BJ (cell line): ENCODE data around the gene CACNA1G. TPM values are rescaled to one million over a fixed set of nuclear protein-coding genes. Genes with fewer than 3 reads are reported as not detected.

Source experiments
- CTCF ChIA-PET: fragments of 350-600 bp; formaldehyde crosslinking; extraction: SDS; loops from one replicate; lab custom pipeline; 2021; ENCODE audit warnings: antibody characterized with exemption, inconsistent platforms; lab: Yijun Ruan, JAX
- POLR2A ChIA-PET: fragments of 300-600 bp; sonication (Branson Sonifier 250); formaldehyde crosslinking; extraction: SDS; loops from one replicate; lab custom pipeline; 2021; ENCODE audit warnings: antibody characterized with exemption; lab: Charles Lee
- DNase-seq: peaks from one replicate; pipeline ENCODE4 v3.0.0-alpha.2; 2011; ENCODE audit warnings: low read depth
- H3K27me3 ChIP-seq: 2 replicates; pipeline ENCODE4 v1.6.0; 2011; ENCODE audit warnings: low read length; ENCODE audit not compliant: control insufficient read depth, insufficient read depth
- H3K36me3 ChIP-seq: 2 replicates; pipeline ENCODE4 v1.5.1; 2011; ENCODE audit warnings: low read length; ENCODE audit not compliant: control insufficient read depth, insufficient read depth
- H3K4me3 ChIP-seq: 2 replicates; pipeline ENCODE4 v1.5.1; 2011; ENCODE audit warnings: low read depth, mild to moderate bottlenecking, control low read depth, low read length
- polyA plus RNA-seq: library from polyadenylated mRNA; depleted of rRNA; stranded (reverse); fragments of >200 nt; gene quantifications from 2 replicates; pipeline ENCODE4 v1.2.3, GENCODE V29; 2011
- TF ChIP-seq, protein P1 (sequence below): IDR thresholded peaks from 2 replicates; pipeline ENCODE4 v1.5.1; 2011; ENCODE audit warnings: low read depth, mild to moderate bottlenecking, control low read depth, inconsistent platforms, low read length, moderate library complexity; ENCODE audit not compliant: insufficient read depth

The CACNA1G gene
- polyA plus RNA-seq, 1 experiment = 0.02 TPM

DNA sequence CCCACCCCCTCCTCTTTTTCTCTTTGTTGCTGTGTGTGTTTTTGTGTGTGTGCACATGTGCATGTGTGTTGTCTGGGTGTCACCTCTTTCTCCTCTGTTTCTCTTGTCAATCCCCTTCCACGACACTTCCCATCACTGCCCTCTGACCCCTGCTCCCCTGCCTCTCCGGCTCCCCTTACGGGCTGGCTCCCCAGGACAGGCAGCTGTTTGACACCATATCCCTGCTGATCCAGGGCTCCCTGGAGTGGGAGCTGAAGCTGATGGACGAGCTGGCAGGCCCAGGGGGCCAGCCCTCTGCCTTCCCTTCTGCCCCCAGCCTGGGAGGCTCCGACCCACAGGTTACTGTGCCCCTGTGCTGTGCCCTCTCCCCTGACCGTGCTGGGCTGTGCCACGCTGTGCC, 59.0 kb downstream of the CACNA1G start:
- TF ChIP-seq, protein P1, sequence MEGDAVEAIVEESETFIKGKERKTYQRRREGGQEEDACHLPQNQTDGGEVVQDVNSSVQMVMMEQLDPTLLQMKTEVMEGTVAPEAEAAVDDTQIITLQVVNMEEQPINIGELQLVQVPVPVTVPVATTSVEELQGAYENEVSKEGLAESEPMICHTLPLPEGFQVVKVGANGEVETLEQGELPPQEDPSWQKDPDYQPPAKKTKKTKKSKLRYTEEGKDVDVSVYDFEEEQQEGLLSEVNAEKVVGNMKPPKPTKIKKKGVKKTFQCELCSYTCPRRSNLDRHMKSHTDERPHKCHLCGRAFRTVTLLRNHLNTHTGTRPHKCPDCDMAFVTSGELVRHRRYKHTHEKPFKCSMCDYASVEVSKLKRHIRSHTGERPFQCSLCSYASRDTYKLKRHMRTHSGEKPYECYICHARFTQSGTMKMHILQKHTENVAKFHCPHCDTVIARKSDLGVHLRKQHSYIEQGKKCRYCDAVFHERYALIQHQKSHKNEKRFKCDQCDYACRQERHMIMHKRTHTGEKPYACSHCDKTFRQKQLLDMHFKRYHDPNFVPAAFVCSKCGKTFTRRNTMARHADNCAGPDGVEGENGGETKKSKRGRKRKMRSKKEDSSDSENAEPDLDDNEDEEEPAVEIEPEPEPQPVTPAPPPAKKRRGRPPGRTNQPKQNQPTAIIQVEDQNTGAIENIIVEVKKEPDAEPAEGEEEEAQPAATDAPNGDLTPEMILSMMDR = no peak
- CTCF ChIA-PET = interaction anchor here (0.8 to 4.4 kb wide), 3 partner anchors 9 to 72 kb away, joined by 3 to 34 read pairs (median 3); no protein-coding TSS in a partner anchor
- POLR2A ChIA-PET = no interaction called here
- H3K36me3 ChIP-seq = no peaks in the 10 kb centered on the region
- no peak overlapping the region for H3K4me3 ChIP-seq
- no peak for DNase-seq
- H3K27me3 ChIP-seq = 0 out of 2 replicates have a peak, but pooled peaks cover 2% of the 10 kb centered on the region

DNA sequence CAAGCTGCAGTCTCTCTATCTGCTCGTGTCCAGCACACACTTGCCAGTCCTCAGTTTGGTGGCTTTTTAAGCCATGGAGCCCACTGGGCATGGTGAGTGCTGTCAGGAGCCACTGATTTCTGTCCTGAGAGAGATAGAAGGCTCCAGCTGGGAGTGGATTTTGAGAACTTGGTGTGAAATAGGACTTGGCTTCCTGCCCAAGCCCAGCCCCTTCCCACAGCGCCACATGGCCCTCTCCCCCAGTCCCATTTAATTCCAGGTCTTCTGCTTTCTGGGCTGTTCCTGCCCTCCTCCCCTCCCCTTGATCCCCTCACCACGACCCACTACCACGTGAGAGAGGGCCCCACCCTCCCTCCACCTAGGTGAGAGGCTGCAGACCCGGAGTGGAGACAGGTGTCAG, 59.7 kb downstream of the CACNA1G start:
- TF ChIP-seq, protein P1 = no peak
- H3K36me3 ChIP-seq = no peaks in the 10 kb centered on the region
- 0 out of 2 replicates have a peak, but pooled peaks cover 2% of the 10 kb centered on the region for H3K27me3 ChIP-seq
- ChIA-PET CTCF (interaction anchor here (0.8 to 4.4 kb wide), 2 partner anchors 10 kb away, joined by 3 to 34 read pairs; no protein-coding TSS in a partner anchor), POLR2A (no interaction called here)
- no peak for DNase-seq
- H3K4me3 ChIP-seq = no peak overlapping the region

DNA sequence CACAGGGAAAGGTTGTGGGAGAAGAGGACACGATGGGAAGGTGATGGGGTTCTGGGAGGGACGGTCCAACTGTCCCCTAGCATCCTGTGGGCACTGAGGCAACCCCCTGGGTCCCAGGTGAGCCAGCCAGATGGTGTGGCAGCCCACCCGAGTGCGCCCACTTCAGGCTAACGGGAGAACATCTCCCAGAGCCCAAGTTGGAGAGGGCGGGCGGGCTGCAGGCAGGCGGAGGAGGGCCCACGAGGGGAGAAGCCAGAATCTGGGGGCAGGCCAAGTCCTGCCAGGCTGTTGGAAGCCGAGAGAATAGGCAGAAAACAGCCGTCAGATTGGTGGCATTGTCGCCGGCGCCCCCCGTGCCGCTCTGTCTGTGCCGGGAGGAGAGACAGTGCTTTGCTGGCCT, 60.3 kb downstream of the CACNA1G start:
- no peaks in the 10 kb centered on the region for H3K36me3 ChIP-seq
- POLR2A ChIA-PET = no interaction called here
- 0 out of 2 replicates have a peak, but pooled peaks cover under 1% of the 10 kb centered on the region for H3K27me3 ChIP-seq
- CTCF ChIA-PET = no interaction called here
- TF ChIP-seq, protein P1 = no peak
- DNase-seq = no peak
- H3K4me3 ChIP-seq = no peak overlapping the region

DNA sequence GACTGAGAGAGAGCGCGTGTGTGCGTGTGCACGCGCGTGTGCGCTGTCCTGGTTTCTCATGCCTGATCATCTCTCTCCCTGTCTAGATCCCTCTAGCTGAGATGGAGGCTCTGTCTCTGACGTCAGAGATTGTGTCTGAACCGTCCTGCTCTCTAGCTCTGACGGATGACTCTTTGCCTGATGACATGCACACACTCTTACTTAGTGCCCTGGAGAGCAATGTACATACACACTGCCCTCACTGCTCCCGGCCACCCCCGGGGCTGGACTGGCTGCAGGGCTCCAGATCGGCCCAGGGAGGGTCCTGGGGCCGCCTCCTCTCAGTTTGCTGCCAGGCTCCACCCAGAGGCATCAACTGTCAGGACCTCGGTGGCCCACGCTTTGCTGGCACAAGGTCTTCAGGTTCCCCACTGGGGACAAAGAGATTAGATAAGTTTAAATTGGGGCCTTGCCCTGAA, 61.1 kb downstream of the CACNA1G start:
- TF ChIP-seq, protein P1 = no peak
- H3K27me3 ChIP-seq = no peaks in the 10 kb centered on the region
- H3K4me3 ChIP-seq = no peak overlapping the region
- H3K36me3 ChIP-seq = no peaks in the 10 kb centered on the region
- DNase-seq = no peak
- ChIA-PET CTCF (interaction anchor here (1.0 kb wide), 1 partner anchor 9 kb away, joined by 3 read pairs; no protein-coding TSS in a partner anchor), POLR2A (no interaction called here)

DNA sequence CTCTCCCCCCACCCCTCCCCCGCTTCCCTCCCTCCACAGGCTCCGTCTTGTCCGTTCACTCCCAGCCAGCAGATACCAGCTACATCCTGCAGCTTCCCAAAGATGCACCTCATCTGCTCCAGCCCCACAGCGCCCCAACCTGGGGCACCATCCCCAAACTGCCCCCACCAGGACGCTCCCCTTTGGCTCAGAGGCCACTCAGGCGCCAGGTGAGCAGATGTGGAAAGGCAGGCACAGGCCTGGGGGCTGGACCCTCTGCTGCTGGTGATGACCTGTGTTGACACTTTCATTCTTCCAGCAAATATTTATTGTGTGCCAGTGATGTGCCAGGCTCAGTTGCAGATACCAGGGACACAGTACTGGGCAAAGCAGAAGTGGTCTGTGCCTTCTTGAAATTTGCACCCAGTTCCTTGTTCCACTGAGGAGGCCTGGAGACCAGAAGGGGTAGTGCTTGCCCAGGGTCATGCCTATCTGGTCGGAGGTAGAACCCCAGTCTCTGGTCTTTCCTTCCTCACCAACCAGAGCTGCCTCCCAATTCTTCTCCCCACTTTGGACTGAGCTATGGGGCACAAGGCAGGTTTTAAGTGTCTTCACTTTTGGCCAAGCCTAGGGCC, 63.9 kb downstream of the CACNA1G start:
- TF ChIP-seq, protein P1 = no peak
- Histone ChIP-seq H3K36me3 (no peaks in the 10 kb centered on the region), H3K27me3 (no peaks in the 10 kb centered on the region), H3K4me3 (no peak overlapping the region)
- DNase-seq = no peak
- CTCF ChIA-PET = interaction anchor here (1.1 to 9.8 kb wide), 6 partner anchors 11 to 141 kb away, joined by 3 to 186 read pairs (median 8); partner anchors contain the start of gene SPATA20
- POLR2A ChIA-PET = no interaction called here
